Measurements from ENCODE around the gene DAB2IP.

DAB2IP gene

GRCh38 chr9:121810489-121810888, 159.1 kb downstream of the DAB2IP start:
- Histone ChIP-seq H3K9me3 (ENCODE audit: control insufficient read depth, low read length) (no peaks in the 10 kb centered on the region), H3K18ac (ENCODE audit: low read depth in 1 of 2, low read length in 2 of 2) (no peak overlapping the region), H3K23ac (ENCODE audit: low read length in 2 of 2) (no peak overlapping the region), H2BK15ac (ENCODE audit: low read depth, poor library complexity, severe bottlenecking) (no peak overlapping the region), H4K91ac (ENCODE audit: low read length) (no peak overlapping the region), H4K8ac (ENCODE audit: low read length) (no peak overlapping the region), H2BK120ac (ENCODE audit: low read depth, low read length) (no peak overlapping the region), H3K4me3 (ENCODE audit: insufficient read depth in 1 of 2, low read depth in 1 of 2, low read length in 2 of 2) (no peak overlapping the region), H3K27me3 (ENCODE audit: control insufficient read depth in 1 of 2, insufficient read depth in 1 of 2, low read length in 2 of 2) (peaks cover 6 to 22% of the 10 kb centered on the region in 2 experiments), H2AFZ (ENCODE audit: low read depth, low read length) (no peak overlapping the region), H3K14ac (ENCODE audit: low read length in 2 of 2) (no peak overlapping the region), H2BK12ac (ENCODE audit: low read length in 2 of 2) (no peak overlapping the region), H3K36me3 (ENCODE audit: control insufficient read depth in 1 of 2, insufficient read depth in 2 of 2, low read depth in 1 of 2, low read length in 2 of 2) (no peaks in the 10 kb centered on the region), H3K4me2 (ENCODE audit: low read length, poor library complexity, severe bottlenecking) (no peak overlapping the region), H3K9ac (ENCODE audit: low read length) (no peak overlapping the region), H2BK5ac (ENCODE audit: low read depth, low read length, poor library complexity, severe bottlenecking) (no peak overlapping the region), H3K27ac (ENCODE audit: low read length, poor library complexity, severe bottlenecking) (no peak overlapping the region), H3K4ac (ENCODE audit: low read depth in 1 of 2, low read length in 2 of 2) (no peak overlapping the region), H3K79me1 (replicated peaks; ENCODE audit: low read length, poor library complexity, severe bottlenecking) (no peaks in the 10 kb centered on the region), H3K4me1 (ENCODE audit: control insufficient read depth, insufficient read depth, low read depth, low read length) (no peaks in the 10 kb centered on the region), H2AK5ac (ENCODE audit: low read length, severe bottlenecking) (no peak overlapping the region)
- WGBS: 68% methylated on average over 3 of the region's 3 CpGs
- no peak for DNase-seq

- 80% methylated on average over 9 of the region's 9 CpGs for WGBS
- Histone ChIP-seq H3K27me3 (ENCODE audit: control insufficient read depth in 1 of 2, insufficient read depth in 1 of 2, low read length in 2 of 2) (peaks cover 11 to 26% of the 10 kb centered on the region in 2 experiments), H3K4ac (ENCODE audit: low read depth in 1 of 2, low read length in 2 of 2) (no peak overlapping the region), H3K14ac (ENCODE audit: low read length in 2 of 2) (no peak overlapping the region), H3K4me1 (ENCODE audit: control insufficient read depth, insufficient read depth, low read depth, low read length) (no peaks in the 10 kb centered on the region), H3K4me3 (ENCODE audit: insufficient read depth in 1 of 2, low read depth in 1 of 2, low read length in 2 of 2) (no peak overlapping the region), H3K23ac (ENCODE audit: low read length in 2 of 2) (no peak overlapping the region), H2BK5ac (ENCODE audit: low read depth, low read length, poor library complexity, severe bottlenecking) (no peak overlapping the region), H3K36me3 (ENCODE audit: control insufficient read depth in 1 of 2, insufficient read depth in 2 of 2, low read depth in 1 of 2, low read length in 2 of 2) (no peaks in the 10 kb centered on the region), H2BK120ac (ENCODE audit: low read depth, low read length) (no peak overlapping the region), H3K27ac (ENCODE audit: low read length, poor library complexity, severe bottlenecking) (no peak overlapping the region), H2BK15ac (ENCODE audit: low read depth, poor library complexity, severe bottlenecking) (no peak overlapping the region), H4K91ac (ENCODE audit: low read length) (no peak overlapping the region), H3K4me2 (ENCODE audit: low read length, poor library complexity, severe bottlenecking) (no peak overlapping the region), H3K18ac (ENCODE audit: low read depth in 1 of 2, low read length in 2 of 2) (no peak overlapping the region), H2AFZ (ENCODE audit: low read depth, low read length) (no peak overlapping the region), H2AK5ac (ENCODE audit: low read length, severe bottlenecking) (no peak overlapping the region), H4K8ac (ENCODE audit: low read length) (no peak overlapping the region), H3K79me1 (replicated peaks; ENCODE audit: low read length, poor library complexity, severe bottlenecking) (no peaks in the 10 kb centered on the region), H3K9me3 (ENCODE audit: control insufficient read depth, low read length) (no peaks in the 10 kb centered on the region), H3K9ac (ENCODE audit: low read length) (no peak overlapping the region), H2BK12ac (ENCODE audit: low read length in 2 of 2) (no peak overlapping the region)
- DNase-seq: no peak
These were observed 159.7 kb downstream of the DAB2IP start for GRCh38 chr9:121811140-121811539.

DNA sequence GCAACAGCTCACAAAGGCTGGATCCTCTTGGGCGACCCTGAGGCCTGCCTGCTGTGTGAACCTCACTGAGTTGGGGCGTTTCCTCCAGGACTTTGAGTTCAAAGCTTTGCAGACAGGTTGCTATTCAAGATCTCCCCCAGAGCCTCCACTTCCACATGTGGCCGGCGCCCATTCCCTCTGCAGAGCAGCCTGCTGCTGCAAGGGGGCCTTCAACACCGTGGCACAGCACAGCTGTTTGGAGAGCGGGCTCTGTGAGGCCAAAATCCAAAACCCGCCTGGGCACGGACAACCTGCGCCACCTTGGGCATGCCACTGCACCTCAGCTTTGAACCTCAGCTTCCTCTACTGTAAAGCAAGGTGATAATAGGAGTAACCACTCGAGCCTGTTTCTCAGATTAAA, 160.3 kb downstream of the DAB2IP start:
- H3K27ac ChIP-seq (ENCODE audit: low read length, poor library complexity, severe bottlenecking): no peak overlapping the region
- no peak overlapping the region for H4K8ac ChIP-seq (ENCODE audit: low read length)
- H2BK15ac ChIP-seq (ENCODE audit: low read depth, poor library complexity, severe bottlenecking): no peak overlapping the region
- H3K18ac ChIP-seq (ENCODE audit: low read depth in 1 of 2, low read length in 2 of 2): no peak overlapping the region
- H2BK120ac ChIP-seq (ENCODE audit: low read depth, low read length): no peak overlapping the region
- 90% methylated on average over 10 of the region's 10 CpGs for WGBS
- no peak overlapping the region for H2AFZ ChIP-seq (ENCODE audit: low read depth, low read length)
- no peak overlapping the region for H3K4me2 ChIP-seq (ENCODE audit: low read length, poor library complexity, severe bottlenecking)
- H3K79me1 ChIP-seq (replicated peaks; ENCODE audit: low read length, poor library complexity, severe bottlenecking): no peaks in the 10 kb centered on the region
- no peak for DNase-seq
- no peaks in the 10 kb centered on the region for H3K36me3 ChIP-seq (ENCODE audit: control insufficient read depth in 1 of 2, insufficient read depth in 2 of 2, low read depth in 1 of 2, low read length in 2 of 2)
- no peak overlapping the region for H4K91ac ChIP-seq (ENCODE audit: low read length)
- H3K4me1 ChIP-seq (ENCODE audit: control insufficient read depth, insufficient read depth, low read depth, low read length): peaks cover 2% of the 10 kb centered on the region
- H3K9me3 ChIP-seq (ENCODE audit: control insufficient read depth, low read length): no peaks in the 10 kb centered on the region
- H3K27me3 ChIP-seq (ENCODE audit: control insufficient read depth in 1 of 2, insufficient read depth in 1 of 2, low read length in 2 of 2): peaks cover 15 to 32% of the 10 kb centered on the region in 2 experiments
- no peak overlapping the region for H2BK12ac ChIP-seq (ENCODE audit: low read length in 2 of 2)
- H3K23ac ChIP-seq (ENCODE audit: low read length in 2 of 2): no peak overlapping the region
- no peak overlapping the region for H3K9ac ChIP-seq (ENCODE audit: low read length)
- no peak overlapping the region for H3K4me3 ChIP-seq (ENCODE audit: insufficient read depth in 1 of 2, low read depth in 1 of 2, low read length in 2 of 2)
- H2AK5ac ChIP-seq (ENCODE audit: low read length, severe bottlenecking): no peak overlapping the region
- H3K14ac ChIP-seq (ENCODE audit: low read length in 2 of 2): no peak overlapping the region
- no peak overlapping the region for H2BK5ac ChIP-seq (ENCODE audit: low read depth, low read length, poor library complexity, severe bottlenecking)
- no peak overlapping the region for H3K4ac ChIP-seq (ENCODE audit: low read depth in 1 of 2, low read length in 2 of 2)

GRCh38 chr9:121812159-121812735, 160.8 kb downstream of the DAB2IP start:
- Histone ChIP-seq H3K27ac (ENCODE audit: low read length, poor library complexity, severe bottlenecking) (no peak overlapping the region), H2BK120ac (ENCODE audit: low read depth, low read length) (no peak overlapping the region), H3K9ac (ENCODE audit: low read length) (no peak overlapping the region), H3K18ac (ENCODE audit: low read depth in 1 of 2, low read length in 2 of 2) (no peak overlapping the region), H3K79me1 (replicated peaks; ENCODE audit: low read length, poor library complexity, severe bottlenecking) (no peaks in the 10 kb centered on the region), H3K9me3 (ENCODE audit: control insufficient read depth, low read length) (no peaks in the 10 kb centered on the region), H3K23ac (ENCODE audit: low read length in 2 of 2) (no peak overlapping the region), H3K4ac (ENCODE audit: low read depth in 1 of 2, low read length in 2 of 2) (no peak overlapping the region), H2AK5ac (ENCODE audit: low read length, severe bottlenecking) (no peak overlapping the region), H2BK12ac (ENCODE audit: low read length in 2 of 2) (no peak overlapping the region), H2AFZ (ENCODE audit: low read depth, low read length) (no peak overlapping the region), H3K27me3 (ENCODE audit: control insufficient read depth in 1 of 2, insufficient read depth in 1 of 2, low read length in 2 of 2) (peaks cover 18 to 37% of the 10 kb centered on the region in 2 experiments), H3K4me2 (ENCODE audit: low read length, poor library complexity, severe bottlenecking) (no peak overlapping the region), H4K91ac (ENCODE audit: low read length) (no peak overlapping the region), H3K14ac (ENCODE audit: low read length in 2 of 2) (no peak overlapping the region), H3K36me3 (ENCODE audit: control insufficient read depth in 1 of 2, insufficient read depth in 2 of 2, low read depth in 1 of 2, low read length in 2 of 2) (no peaks in the 10 kb centered on the region), H4K8ac (ENCODE audit: low read length) (no peak overlapping the region), H3K4me1 (ENCODE audit: control insufficient read depth, insufficient read depth, low read depth, low read length) (peaks cover 2% of the 10 kb centered on the region), H2BK15ac (ENCODE audit: low read depth, poor library complexity, severe bottlenecking) (no peak overlapping the region), H3K4me3 (ENCODE audit: insufficient read depth in 1 of 2, low read depth in 1 of 2, low read length in 2 of 2) (no peak overlapping the region), H2BK5ac (ENCODE audit: low read depth, low read length, poor library complexity, severe bottlenecking) (no peak overlapping the region)
- no peak for DNase-seq
- 87% methylated on average over 12 of the region's 12 CpGs for WGBS
